Stimulated activated CD4-positive, alpha-beta T cell treated with anti-CD3 and anti-CD28 coated beads, Interleukin-2, amount 100 ng/mL, for 4 hours (primary cell): ENCODE results near the gene SHE.
"Not testable (repeated sequence)": the region's sequence is repeated elsewhere in the genome, so short reads cannot be mapped to it uniquely, and the experiment has no call there.

Experiments
- DNase-seq: peaks from one replicate; pipeline ENCODE4 v3.0.0-alpha.2; 2020; ENCODE audit warnings: low read depth

Gene SHE

GRCh38 chr1:154514066-154514553 is 11.9 kb upstream of the SHE start:
- no peak for DNase-seq

DNA sequence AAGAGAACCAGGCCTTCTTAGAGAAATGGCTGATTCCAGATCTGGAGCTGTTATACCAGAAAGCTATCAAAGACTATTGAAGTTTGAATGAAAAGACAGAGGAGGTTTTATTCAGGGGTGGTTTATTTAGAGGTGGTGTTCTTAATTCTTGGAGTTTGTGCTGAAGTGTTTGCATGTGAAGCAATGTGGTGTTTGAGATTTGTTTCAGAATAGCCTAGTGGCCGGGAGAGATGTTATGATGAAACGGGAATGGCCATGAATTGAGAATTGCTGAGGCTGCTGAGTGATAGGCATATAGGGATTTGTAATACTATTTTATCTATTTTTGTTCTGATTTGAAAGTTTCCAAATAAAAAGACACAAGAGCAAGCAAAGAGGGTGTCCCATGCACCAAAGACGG is 10.5 kb upstream of the SHE start:
- DNase-seq, result no peak

DNA sequence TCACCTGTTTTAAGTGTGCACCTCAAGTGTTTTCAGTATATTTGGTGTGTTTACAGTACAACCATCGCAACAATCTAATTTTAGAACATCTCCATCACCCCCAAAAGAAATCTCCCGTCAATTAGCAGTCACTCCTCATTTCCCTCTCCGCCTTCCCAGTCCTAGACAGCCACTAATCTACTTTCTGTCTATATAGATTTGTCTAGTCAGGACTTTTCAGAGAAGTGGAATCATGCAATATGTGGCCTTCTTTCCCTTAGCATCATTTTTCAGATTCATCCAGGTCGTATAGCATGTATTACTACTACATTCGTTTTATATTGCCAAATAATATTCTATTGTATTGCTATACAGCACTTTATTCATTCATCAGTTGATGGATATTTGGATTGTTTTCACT is 1.7 kb upstream of the SHE start:
- no peak for DNase-seq

DNA sequence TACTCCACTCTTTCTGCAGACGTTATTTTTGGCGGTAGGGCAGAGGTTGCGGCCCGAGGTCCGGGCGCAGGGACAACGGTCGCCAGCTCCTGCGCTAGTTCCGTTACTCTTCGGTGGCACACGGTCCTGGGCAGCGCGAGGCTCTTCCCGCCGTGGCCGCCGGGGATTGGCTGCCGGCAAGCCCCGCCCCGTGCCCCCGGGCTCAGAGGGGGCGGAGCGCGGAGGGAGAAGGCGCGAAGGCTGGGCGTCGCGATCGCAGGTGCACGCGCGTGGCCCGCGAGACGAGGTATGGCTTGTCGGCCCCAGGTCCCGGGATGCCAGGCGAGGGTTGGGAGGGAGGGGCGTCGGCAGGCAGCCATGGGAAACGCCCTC is 518 bp upstream of the SHE start:
- DNase-seq, result no peak

GRCh38 chr1:154501423-154502065 is 668 bp downstream of the SHE start:
- DNase-seq, result no peak

GRCh38 chr1:154500533-154500932 is 1.7 kb downstream of the SHE start:
- DNase-seq, result no peak

DNA sequence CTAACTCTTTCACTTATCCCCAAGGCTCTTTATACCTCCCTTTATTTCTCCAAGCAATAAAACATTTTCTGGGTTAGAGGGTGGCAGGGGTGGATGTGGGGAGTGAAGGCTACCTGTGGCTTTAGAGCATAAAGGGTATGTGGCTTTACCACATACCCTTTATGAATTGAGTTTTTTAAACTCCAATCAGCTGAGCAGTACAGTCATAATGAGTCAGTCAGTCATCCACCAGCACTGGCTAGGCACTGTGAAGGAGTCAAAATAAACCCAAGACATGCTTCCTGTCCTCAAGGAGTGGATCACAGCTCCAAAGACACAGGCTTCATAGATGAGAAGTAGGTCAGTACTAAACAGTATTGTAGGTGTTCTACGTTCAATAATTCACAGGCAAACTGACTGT is 2.8 kb downstream of the SHE start:
- DNase-seq, result no peak

- no peak for DNase-seq
These were observed 5.0 kb downstream of the SHE start for GRCh38 chr1:154497026-154497806.

DNA sequence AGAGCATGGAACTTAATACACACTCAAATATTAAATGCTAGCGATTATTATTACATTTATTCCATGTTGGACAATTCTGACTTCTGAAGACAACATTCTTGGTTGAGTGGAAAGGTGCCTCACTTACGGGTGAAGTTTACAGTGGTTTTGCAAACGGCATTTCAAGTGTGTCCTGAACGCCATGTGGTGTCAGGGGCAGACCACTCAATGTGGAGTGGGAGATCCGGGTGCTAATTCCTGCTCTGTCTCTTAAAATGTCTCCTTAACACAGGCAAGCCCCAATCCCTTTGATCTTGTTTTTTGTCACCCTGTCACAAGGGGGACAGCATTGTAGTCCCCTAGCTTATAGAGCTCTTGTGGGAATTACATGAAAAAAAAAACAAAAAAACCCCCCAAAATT is 5.8 kb downstream of the SHE start:
- no peak for DNase-seq

DNA sequence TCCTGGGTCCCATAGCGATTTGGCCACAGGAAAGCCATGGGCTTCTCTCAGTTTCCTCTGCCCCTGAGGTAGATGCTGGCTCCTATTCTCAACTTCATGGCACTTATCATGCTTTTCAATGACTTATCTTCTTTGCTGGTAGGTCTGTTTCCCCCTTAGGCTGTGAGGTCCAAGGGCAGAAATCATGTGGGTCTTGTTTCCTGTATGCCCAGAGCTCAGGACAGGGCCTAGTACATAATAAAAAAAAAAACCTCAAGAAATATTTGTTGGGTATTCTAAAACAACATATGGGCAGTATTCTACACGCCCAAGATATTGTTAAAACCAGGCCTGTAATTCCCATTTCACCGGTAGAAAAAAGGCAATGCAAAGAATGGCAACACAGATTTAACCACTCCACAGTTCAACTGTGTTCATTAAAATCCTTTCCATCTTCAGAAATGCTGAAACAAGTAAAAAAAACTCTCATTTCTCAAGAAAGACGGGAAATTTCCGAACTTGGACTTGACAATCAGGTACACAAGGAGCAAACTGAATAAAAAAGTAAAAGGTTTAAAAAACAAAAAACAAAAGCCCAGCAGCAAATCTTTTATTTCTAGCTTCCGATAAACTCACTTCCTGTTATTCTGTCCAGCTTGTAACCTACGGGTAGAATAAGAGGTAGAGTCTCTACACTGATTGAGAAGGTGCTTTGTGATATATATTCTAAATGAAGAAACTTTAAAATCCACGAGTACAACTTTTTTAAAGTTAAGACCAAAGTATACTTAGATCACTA is 6.5 kb downstream of the SHE start:
- no peak for DNase-seq

GRCh38 chr1:154493276-154493675 is 8.9 kb downstream of the SHE start:
- no peak for DNase-seq

DNA sequence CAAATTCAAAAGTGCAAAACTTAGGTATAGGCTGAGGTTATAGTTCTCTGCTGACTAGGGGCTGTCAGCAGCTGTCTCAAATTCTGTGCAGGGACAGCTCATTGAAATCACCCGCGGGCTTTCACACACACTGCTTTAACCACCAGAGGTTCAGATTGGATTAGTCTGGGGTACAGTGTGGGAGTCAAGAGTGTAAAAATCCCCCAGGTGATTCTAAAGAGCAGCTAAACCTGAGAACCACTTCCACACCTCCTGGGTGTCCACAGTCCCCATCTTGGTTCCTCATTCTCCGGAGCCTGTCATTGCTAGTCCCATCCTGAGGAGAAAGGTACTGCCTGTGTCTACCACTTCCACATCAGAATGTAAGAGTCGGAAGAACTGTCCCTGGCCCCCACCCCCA is 10.1 kb downstream of the SHE start:
- no peak for DNase-seq

DNA sequence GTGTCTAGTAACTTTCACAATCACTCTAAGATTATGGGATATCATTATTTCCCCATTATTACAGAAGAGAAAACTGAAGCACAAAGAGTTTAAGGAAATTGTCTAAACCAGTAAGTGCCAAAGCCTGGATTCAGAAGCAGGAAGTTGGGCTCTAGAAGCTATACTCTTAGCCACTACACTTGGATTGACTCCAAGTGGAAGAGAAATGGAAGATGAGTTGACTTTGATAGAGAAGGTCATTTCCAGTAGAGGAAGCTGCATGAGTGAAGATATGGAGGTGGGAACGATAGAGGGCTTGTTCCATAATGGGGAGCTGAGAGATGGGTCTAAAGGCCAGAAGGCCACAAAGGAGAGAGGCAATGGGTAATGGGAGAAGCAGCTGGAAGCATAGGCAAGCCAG is 11.9 kb downstream of the SHE start:
- no peak for DNase-seq

DNA sequence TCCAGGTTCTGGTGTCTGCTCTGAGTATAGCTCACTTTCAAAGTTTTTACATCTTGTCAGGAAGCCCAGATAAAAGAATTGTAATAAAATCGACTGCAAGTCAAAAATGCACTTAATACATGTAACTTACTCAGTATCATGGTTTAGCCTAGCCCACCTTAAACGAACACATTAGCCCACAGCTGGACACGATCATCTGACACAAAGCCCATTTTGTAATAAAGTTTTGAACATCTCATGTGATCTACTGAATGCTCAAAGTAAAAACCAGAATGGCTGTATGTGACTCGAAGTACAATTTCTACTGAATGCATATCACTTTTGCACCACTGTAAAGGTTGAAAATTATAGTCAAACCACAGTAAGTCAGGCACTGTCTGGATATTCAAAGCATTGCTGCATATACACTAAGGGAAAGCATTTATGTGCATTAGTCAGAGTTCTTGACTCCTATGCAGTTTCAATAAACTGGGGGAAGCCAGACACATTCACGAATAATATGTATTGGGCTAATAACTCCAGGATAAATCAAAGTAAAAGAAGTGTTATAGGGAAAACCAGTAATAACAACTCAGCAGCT is 12.4 kb downstream of the SHE start:
- no peak for DNase-seq

GRCh38 chr1:154488922-154489321 is 13.3 kb downstream of the SHE start:
- DNase-seq, result no peak

DNA sequence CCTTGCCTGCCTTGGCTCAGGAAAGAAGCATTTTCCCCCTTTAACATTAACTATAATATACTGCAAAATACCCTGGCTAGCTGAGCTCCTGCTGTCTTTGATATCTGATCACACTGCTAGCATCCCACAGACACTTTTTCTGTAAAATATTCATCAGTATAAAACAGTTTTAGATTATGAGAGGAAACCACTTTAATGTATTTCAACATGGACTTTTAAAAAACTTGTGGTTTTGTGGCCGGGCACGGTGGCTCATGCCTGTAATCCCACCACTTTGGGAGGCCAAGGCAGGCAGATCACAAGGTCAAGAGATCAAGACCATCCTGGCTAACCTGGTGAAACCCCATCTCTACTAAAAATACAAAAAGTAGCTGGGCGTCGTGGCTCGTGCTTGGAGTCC is 15.5 kb downstream of the SHE start:
- not testable (repeated sequence) for DNase-seq

GRCh38 chr1:154485910-154486496 is 16.2 kb downstream of the SHE start:
- DNase-seq, result no peak

GRCh38 chr1:154485106-154485505 is 17.1 kb downstream of the SHE start:
- DNase-seq, result no peak

DNA sequence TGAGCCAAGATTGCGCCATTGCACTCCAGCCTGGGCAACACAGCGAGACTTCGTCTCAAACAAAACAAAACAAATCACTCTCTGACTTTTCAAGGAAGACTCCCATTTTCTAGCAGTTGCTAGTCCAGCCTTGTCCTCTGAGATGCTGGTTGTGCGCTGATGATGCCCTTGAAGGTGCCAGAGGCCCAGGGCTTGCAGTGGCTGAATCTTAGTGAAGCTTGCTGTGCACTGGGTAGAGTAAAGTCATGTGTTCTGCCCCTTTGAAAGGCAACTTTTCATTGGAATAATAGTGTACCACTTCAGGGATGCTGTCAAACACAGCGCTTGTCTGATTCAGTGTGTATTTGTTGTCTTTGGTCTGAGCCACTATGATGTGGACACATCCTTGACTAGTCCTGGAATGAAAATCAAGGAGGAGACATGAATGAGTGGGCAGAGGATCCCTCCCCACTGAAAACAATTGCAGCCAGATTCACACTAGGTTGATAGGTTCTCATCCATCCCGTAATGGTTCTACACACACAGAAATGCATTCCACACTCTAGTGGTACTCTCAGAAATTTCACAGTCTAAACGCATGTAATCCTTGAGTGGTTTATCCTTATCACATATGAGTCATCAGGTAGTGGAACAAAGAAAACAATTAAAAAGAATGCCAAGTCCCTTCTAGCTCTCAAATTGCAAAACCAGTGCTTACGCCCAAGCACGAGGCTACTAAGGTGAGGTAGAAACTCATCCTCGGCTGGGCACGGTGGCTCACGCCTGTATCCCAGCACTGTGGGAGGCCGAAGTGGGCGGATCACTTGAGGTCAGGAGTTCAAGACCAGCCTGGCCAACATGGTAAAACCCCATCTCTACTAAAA is 18.0 kb downstream of the SHE start:
- no peak for DNase-seq

- DNase-seq, result no peak
These were observed 21.2 kb downstream of the SHE start for GRCh38 chr1:154481053-154481452.

- DNase-seq, result peak; percentile 44
These were observed 22.3 kb downstream of the SHE start for GRCh38 chr1:154479764-154480421.
